HG03469 (cell line): Measurements from ENCODE around the gene FFAR2.
"Not testable (repeated sequence)": the region's sequence is repeated elsewhere in the genome, so short reads cannot be mapped to it uniquely, and the experiment has no call there.

Experiments used
- ATAC-seq: cut with Tn5 transposase; IDR thresholded peaks from one replicate; pipeline ENCODE4 v1.9.1; 2021; ENCODE audit warnings: mild to moderate bottlenecking, moderate library complexity, moderate number of reproducible peaks; ENCODE audit not compliant: unreplicated experiment

FFAR2 gene

DNA sequence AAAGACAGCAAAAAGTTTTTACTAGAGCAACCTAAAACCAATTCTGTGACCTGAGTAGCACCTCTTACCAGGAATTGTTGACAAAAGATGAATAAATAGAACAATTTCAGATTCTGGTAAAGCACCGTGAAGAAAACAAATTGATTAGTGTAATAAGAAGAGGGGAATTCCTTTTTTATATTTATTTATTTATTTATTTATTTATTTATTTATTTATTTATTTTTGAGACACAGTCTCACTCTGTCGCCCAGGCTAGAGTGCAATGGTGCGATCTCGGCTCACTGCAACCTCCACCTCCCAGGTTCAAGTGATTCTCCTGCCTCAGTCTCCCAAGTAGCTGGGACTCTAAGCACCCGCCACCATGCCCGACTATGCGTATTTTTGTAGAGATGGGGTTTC lies 24.7 kb upstream of the FFAR2 start:
- ATAC-seq: not testable (repeated sequence)

DNA sequence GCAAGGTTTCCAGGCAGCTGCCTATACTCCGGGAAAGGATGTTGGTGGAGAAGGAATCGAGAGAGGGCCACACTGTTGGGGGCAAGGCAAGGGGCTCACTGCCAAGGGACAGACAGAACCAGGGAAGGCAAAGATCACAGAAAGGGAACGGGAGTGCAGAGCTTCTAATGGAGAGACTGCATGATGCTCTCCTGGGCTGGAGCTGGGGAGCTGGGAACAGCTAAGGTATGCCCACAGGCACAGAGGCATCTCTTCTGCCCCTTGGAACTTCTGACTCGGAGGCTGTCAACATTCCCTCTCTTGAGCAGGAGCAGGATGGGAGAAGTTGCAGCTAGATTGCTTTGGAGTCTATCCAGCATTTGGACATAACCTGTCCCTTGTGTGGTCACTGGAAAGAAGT lies 22.4 kb upstream of the FFAR2 start:
- no peak for ATAC-seq

DNA sequence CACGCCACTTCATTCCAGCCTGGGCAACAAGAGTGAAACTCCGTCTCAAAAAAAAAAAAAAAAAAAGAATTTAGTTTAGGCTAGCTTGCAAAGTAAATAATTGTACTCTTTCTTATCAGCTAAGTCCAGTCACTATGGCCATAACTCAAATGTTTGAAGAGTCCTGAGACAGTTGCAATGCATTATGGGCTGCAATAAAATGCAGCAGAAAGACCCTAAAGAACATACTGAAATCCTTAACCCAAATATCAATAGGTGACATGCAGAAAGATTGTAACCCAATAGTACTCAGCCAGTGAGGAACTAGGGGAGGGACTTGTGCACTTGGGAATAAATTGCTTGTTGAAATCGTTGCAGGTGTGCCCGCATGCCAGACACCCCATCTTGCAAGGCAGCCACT lies 20.9 kb upstream of the FFAR2 start:
- no peak for ATAC-seq

- ATAC-seq: no peak
Measured at GRCh38 chr19:35429698-35430408, 18.2 kb upstream of the FFAR2 start.

DNA sequence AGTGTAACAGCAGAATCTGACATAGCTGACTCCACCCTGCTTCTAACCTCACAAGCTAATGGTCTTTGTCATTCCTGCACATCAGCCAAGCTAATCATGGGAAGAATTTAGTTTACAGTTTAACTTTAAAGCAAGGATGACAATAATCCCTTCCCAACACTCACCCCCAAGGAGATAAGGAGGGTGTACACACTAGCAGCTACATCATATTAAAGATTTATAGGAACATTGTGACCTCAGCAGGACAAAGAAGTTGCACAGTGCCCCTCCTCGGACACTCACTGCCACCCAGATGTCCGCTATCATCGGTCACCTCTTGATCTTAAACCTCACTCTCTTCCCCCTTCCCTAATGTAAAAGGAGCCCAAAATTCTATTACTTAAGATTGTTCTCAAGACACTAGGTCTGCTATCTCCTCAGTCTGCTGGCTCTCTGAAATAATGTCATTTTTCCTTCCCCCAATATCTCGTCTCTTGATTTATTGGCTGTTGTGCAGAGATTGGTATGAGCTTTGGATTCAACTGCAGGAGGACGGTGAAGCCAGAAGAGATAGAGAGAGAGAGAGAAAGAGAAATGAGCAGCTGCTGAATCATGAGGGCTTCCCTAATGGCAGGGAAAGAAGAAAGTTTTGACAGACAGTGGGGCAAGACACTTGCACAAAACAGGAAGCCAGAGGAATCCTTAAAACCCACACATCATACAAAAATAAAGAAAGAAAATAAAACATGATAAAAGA lies 17.5 kb upstream of the FFAR2 start:
- ATAC-seq: no peak

DNA sequence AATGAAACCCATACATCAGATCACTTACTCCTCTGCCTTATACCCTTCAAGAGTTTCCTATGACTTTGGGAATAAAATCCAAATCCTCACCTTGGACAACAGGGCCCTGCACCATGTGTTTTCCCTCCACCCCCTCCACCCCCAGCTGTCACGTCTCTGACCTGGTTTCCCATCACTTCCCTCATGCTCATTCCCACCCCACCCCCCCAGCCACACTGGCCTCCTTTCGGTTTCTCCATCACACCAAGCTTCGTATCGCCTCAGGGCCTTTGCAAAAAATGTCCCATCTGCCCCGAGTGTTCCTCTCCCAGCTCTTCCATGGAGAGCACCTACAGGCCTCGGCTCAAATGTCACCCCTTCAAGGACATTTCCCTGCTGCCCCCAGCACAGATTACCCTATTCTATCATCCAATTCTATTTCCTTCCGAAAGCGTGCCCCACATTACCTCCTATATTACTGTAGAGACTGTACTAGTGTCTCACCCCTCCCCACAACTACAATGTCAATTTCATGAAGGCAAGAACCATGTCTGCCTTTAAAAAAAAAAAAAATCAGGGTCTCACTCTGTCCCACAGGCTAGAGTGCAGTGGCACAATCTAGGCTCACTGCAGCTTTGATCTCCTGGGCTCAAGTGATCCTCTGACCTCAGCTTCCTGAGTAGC lies 16.8 kb upstream of the FFAR2 start:
- ATAC-seq: no peak

DNA sequence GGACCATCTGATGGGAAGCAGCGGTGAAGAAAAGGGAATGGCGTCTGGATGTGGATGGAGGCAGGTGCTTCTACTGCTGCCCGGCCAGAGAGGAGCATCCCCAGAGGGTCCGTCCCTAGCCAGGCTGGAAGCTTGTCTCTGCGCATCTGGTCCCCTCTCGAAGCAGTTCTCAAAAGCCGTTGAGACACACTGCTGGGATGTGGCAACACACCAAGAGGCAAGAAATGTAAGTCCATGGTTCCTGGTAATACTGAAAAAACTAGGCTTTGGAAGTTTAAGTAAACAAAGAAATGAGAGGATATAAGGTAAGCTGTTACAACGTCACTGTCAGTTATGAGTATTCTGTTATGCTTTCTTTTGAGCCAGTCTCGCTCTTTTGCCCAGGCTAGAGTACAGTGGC lies 15.1 kb upstream of the FFAR2 start:
- no peak for ATAC-seq

GRCh38 chr19:35433448-35433847 lies 14.6 kb upstream of the FFAR2 start:
- ATAC-seq: no peak

DNA sequence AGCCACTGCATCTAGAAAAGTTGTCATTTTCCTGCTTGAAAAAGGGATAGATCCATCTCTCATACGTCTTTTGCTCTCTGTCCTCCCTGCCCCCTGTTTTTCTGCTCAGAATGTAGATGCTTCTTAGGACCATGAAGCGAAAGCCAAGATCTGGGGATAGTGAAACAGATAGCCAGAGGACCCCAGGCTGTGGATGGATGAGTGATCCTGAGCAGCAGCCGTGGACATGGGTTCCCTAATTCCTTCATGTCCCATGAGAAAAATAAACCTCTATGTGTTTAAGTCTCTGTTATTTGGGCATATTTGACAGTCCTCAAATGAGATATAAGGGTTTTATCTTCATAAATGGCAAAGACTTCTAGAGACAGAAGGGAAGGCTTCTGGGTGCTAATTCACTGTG lies 12.2 kb upstream of the FFAR2 start:
- no peak for ATAC-seq

DNA sequence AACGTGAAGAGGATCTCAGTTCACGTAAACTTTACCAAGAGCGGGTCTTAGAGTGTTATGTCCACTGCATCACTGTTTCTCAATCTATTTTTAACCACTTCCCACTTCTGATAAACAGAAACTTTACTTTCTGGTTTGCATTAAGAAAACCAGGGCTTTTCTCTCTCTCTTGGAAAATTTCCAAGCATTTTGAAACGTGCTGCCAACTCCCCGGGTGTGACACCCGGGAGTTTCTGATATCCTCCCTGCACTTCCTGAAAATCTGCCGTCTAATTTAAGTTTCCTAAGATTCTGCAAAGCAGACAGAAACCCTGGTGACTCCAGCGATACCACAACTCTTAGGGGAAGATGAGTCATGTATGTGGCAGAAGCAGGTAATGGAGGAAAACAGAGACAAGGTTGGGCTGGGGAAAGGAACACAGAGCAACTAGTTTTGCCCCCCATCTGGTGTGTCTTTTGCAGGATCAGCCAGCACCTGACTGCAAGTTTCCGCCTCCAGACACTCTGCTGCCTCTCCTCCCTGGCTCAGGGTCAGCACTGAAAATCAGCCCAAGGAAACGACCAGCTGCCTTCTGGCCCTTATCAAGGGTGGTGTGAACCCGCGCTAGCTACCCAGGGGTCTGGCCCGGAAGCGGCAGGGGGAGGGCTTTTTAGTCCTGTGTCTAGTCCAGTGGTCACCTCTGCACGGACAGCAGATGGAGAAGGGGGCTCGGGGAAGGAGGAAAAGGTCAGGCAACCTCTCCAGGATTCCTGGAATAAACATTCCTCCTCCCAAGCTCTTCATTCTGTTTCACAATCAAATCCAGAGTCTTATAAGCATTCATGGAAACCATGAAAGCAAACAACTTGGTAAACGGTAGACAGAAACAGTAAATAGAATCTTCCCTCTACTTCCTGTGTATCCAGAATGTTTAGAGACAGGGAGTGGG lies 11.3 kb upstream of the FFAR2 start:
- ATAC-seq: no peak

DNA sequence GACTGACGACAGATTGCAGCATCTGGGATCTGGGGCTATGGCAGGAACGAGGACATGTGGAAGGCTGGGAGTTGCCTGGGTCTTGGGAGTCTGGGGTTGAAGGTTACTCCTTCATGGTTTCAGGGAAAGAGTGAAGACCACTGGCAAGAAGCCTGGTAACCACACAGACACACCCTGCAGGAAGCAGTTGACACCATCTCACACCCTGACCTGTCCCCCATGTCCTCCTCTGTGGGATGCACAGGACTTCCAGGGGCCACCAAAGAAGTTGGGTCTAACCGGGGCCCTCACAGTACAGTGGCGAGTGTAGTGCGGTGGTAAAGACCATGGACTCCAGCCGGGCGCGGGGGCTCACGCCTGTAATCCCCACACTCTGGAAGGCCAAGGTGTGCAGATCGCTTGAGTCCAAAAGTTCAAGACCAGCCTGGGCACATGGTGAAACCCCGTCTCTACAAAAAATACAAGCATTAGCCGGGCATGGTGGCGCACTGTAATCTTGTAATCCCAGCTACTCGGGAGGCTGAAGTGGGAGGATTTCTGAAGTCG lies 10.6 kb upstream of the FFAR2 start:
- ATAC-seq: no peak

DNA sequence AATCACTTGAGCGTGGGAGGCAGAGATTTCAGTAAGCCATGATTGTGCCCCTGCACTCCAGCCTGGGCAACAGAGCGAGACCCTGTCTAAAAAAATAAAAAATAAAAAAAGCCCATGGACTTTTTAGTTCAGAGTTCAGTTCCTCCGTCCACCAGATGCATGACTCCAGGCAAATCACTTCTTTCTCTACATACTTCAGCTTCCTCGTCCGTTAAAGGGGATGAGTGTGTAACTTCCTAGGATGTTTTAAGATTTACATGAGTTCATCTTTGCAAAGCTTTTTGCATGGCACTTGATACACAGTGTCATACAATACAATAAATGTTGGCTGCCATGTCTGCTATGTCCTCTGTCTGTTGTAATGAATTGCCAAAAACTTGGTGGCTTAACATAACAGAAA lies 10.0 kb upstream of the FFAR2 start:
- no peak for ATAC-seq

DNA sequence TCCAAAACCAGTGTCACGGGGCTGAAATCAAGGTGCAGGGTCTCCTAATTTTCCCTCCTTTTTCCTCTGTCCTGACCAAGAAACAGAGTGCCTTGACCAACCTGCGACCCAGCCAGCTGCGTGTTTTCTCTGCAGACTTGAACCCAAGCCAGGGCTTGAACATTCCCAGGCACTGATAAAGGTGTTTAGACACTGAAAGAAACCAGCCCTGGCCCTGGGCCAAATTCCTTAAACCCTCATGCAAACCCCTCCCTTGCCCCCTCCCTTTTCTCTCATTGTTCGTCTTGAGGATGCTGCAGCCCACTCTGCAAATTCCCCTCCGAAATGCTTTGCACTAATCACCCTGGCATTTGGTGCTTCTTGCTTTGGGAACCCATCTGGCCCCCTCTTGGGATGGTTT lies 9.5 kb upstream of the FFAR2 start:
- ATAC-seq: no peak

GRCh38 chr19:35439921-35440320 lies 8.1 kb upstream of the FFAR2 start:
- ATAC-seq: no peak

DNA sequence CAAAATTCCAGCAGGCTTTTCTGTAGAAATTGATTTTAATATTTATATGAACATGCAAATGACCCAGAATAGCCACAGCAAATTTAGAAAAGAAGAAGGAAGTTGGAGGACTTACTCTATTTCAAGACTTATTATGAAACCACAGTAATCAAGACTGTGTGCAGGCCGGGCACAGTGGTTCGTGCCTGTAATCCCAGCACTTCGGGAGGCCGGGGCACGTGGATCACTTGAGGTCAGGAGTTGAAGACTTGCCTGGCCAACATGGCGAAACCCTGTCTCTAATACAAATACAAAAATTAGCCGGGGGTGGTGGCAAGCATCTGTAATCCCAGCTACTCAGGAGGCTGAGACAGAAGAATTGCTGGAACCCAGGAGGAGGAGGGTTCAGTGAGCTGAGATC lies 6.0 kb upstream of the FFAR2 start:
- no peak for ATAC-seq

DNA sequence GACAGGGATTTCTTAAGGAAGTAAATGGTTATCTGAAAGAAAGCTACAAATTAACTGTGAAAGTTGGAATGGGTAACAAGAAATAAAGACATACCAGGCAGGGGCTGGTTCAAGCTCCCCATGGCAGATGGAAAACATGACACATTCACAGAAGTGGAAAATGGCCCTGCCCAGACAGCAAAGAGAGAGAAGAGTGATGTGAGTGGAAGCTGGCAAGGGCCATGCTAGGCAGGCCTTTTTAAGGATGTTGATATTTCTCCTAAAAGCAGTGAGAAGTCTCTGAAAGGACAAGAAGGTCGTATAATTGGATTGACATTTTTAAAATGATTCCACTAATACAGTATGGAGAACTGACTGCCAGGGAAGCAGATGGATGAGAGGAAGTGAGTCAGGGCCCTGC lies 3.3 kb upstream of the FFAR2 start:
- no peak for ATAC-seq

DNA sequence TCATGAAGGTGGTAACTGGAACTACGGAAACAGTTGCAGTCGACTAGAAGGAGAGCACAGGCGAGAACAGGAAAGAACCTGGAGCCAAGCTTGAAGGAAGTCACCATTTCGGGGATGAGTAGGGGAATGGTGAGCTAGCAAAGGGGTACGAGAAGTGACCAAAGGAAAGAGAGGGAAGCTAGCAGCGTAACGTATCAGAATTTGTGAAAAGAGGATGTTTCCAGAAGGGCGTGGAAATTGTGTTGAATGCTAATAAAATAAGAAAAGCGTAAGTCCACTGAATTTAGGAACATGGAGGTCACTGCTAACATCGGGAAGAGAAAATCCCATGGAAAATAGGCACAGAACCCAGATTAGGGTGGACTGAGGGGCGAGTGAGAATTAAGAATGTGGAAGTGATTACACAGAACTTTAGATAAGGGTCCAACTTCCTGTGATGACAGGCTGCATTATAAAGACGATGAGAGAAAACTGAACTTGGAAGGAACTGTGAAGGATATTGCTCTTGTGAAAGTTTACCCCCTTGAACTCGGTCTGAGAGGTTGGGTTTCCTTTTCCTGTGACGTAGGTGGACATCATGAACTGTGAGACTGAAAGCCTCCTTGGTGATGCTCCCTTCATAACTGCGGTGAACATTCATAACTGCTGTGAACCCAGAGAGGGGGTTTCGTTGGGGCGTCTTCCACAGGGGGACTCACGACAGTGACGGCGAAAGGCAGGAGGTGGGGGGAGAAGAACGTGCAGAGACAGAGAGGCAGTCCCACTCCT lies 2.0 kb upstream of the FFAR2 start:
- ATAC-seq: no peak

GRCh38 chr19:35449359-35450043 lies 1.4 kb downstream of the FFAR2 start:
- ATAC-seq: no peak

- ATAC-seq: no peak
Measured at GRCh38 chr19:35451338-35452096, 3.5 kb downstream of the FFAR2 start.
